Occipital lobe (tissue), 2 donors: ENCODE data around the gene TP53BP1. TPM values are rescaled to one million over a fixed set of nuclear protein-coding genes. Genes with fewer than 3 reads are reported as not detected.

Experiments used
- DNase-seq: peaks from one replicate; lab custom pipeline; 2025; lab: John Stamatoyannopoulos, UW
- total RNA-seq: library from RNA; depleted of rRNA; stranded (reverse); fragments of >200 nt; gene quantifications from one replicate; pipeline ENCODE4 v1.2.3, GENCODE V29; 2014

TP53BP1 gene
- total RNA-seq, 1 donor from 2014 or later, result 142 TPM

GRCh38 chr15:43520138-43520537, 27.2 kb upstream of the TP53BP1 start:
- no peak for DNase-seq

GRCh38 chr15:43519196-43519595, 26.2 kb upstream of the TP53BP1 start:
- DNase-seq, result no peak

- DNase-seq, result peak; percentile 77
These were observed 25.3 kb upstream of the TP53BP1 start for GRCh38 chr15:43518197-43518761.

GRCh38 chr15:43517354-43518196, 24.6 kb upstream of the TP53BP1 start, which contains the start of gene MAP1A:
TSS of gene MAP1A (plus strand) at chr15:43517608. CDS start at chr15:43521474, 3,866 bp downstream.
- DNase-seq, result peak; percentile 79

GRCh38 chr15:43516801-43517353, 23.9 kb upstream of the TP53BP1 start:
- DNase-seq, result no peak

GRCh38 chr15:43516185-43516584, 23.2 kb upstream of the TP53BP1 start:
- no peak for DNase-seq

GRCh38 chr15:43515741-43516140, 22.8 kb upstream of the TP53BP1 start:
- DNase-seq, result no peak

- DNase-seq, result peak; percentile 76
These were observed 21.5 kb upstream of the TP53BP1 start for GRCh38 chr15:43514241-43515057.

GRCh38 chr15:43513550-43513949, 20.6 kb upstream of the TP53BP1 start:
- no peak for DNase-seq

- DNase-seq, result peak; percentile 57
These were observed 18.3 kb upstream of the TP53BP1 start for GRCh38 chr15:43511012-43511885.

GRCh38 chr15:43510200-43511011, 17.4 kb upstream of the TP53BP1 start:
- DNase-seq, result peak; percentile 99

GRCh38 chr15:43509660-43510199, 16.8 kb upstream of the TP53BP1 start:
- no peak for DNase-seq

GRCh38 chr15:43508991-43509659, 16.2 kb upstream of the TP53BP1 start:
- DNase-seq, result no peak

GRCh38 chr15:43508421-43508820, 15.5 kb upstream of the TP53BP1 start:
- DNase-seq, result no peak

GRCh38 chr15:43505738-43506137, 12.8 kb upstream of the TP53BP1 start:
- no peak for DNase-seq

- no peak for DNase-seq
These were observed 6.7 kb upstream of the TP53BP1 start for GRCh38 chr15:43499635-43500034.

- no peak for DNase-seq
These were observed 6.0 kb upstream of the TP53BP1 start for GRCh38 chr15:43498990-43499389.

- no peak for DNase-seq
These were observed 932 bp upstream of the TP53BP1 start for GRCh38 chr15:43493703-43494472.
